Articular chondrocyte of knee joint (primary cell): Measurements from ENCODE around the gene UGT1A3. TPM values are rescaled to one million over a fixed set of nuclear protein-coding genes. Genes with fewer than 3 reads are reported as not detected.

Source experiments
- total RNA-seq: library from RNA; depleted of rRNA; stranded (reverse); fragments of >200 nt; gene quantifications from 2 replicates; pipeline ENCODE4 v1.2.3, GENCODE V29; 2012

Gene UGT1A3
- not detected in 2 replicates for total RNA-seq

DNA sequence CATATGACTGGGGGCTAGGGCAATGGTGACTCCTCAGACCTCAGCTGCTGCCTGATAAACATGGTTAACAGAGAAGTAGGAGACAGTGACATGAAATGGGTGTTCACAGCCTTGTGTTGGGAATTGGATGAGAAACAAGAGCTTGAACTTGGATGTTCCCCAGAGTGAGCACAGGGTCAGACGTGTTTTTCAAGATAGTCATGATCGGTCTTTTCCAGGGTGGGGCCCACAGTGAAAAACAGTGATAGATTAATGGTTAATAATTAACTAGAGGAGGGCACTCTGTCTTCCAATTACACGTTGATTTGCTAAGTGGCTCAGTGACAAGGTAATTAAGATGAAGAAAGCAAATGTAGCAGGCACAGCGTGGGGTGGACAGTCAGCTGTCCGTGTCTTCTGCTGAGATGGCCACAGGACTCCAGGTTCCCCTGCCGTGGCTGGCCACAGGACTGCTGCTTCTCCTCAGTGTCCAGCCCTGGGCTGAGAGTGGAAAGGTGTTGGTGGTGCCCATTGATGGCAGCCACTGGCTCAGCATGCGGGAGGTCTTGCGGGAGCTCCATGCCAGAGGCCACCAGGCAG lies at the start of gene UGT1A3:
Gene UGT1A3, plus strand, starts transcription at position 320 of the 579 bp plus-strand sequence. Its CDS starts 85 bp downstream, at position 405.

DNA sequence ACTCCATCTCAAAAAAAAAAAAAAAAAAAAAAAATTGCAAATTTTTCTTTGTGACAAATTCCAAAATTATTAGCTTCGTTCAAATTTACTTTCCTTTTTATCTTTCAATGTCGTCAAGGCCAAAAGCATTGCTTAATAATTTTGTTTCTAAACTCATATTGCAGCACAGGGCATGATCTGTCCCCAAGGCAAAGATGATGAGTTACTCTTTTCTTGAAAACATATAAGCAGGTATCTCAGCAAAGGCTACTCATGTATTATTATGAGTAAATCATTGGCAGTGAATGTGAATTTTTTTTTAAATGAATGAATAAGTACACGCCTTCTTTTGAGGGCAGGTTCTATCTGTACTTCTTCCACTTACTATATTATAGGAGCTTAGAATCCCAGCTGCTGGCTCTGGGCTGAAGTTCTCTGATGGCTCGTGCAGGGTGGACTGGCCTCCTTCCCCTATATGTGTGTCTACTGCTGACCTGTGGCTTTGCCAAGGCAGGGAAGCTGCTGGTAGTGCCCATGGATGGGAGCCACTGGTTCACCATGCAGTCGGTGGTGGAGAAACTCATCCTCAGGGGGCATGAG lies 47.2 kb upstream of the UGT1A3 start, which contains the start of gene UGT1A7:
Gene UGT1A7, plus strand, starts transcription at position 381 of the 579 bp plus-strand sequence. Its CDS starts 37 bp downstream, at position 418.

DNA sequence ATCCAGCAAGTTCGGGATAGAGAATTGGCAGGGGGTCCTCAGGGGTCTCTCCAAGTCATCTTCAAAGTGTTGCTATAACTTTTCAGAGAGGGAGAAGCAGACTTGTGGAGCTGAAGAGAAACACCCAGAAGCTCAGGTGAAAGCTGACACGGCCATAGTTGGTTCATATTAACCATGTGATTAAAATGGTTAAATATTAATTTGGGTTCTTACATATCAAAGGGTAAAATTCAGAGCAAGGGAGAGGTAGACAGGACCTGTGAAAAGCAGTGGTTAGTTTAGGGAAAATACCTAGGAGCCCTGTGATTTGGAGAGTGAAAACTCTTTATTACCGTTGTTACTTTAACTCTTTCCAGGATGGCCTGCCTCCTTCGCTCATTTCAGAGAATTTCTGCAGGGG lies 36.2 kb upstream of the UGT1A3 start, which contains the start of gene UGT1A6:
Gene UGT1A6, plus strand, starts transcription at position 243 of the 400 bp plus-strand sequence. Its CDS starts 115 bp downstream, at position 358.

DNA sequence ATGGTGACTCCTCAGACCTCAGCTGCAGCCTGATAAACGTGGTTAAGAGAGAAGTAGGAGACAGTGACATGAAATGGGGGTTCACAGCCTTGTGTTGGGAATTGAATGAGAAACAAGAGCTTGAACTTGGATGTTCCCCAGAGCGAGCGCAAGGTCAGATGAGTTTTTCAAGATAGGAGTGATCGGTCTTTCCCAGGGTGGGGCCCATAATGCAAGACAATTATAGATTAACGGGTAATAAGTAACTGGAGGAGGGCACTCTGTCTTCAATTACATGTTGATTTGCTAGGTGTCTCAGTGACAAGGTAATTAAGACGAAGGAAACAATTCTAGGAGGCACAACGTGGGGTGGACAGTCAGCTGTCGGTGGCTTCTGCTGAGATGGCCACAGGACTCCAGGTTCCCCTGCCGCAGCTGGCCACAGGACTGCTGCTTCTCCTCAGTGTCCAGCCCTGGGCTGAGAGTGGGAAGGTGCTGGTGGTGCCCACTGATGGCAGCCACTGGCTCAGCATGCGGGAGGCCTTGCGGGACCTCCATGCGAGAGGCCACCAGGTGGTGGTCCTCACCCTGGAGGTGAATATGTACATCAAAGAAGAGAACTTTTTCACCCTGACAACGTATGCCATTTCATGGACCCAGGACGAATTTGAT lies 16.1 kb upstream of the UGT1A3 start, which contains the start of gene UGT1A5:
Gene UGT1A5, plus strand, starts transcription at position 297 of the 651 bp plus-strand sequence. Its CDS starts 85 bp downstream, at position 382.

DNA sequence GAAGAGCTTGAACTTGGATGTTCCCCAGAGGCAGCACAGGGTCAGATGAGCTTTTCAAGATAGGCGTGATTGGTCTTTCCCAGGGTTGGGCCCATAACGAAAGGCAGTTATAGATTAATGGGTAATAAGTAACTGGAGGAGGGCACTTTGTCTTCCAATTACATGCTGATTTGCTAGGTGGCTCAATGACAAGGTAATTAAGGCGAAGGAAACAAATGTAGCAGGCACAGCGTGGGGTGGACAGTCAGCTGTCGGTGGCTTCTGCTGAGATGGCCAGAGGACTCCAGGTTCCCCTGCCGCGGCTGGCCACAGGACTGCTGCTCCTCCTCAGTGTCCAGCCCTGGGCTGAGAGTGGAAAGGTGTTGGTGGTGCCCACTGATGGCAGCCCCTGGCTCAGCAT lies 10.3 kb upstream of the UGT1A3 start, which contains the start of gene UGT1A4:
Gene UGT1A4, plus strand, starts transcription at position 185 of the 400 bp plus-strand sequence. Its CDS starts 85 bp downstream, at position 270.

DNA sequence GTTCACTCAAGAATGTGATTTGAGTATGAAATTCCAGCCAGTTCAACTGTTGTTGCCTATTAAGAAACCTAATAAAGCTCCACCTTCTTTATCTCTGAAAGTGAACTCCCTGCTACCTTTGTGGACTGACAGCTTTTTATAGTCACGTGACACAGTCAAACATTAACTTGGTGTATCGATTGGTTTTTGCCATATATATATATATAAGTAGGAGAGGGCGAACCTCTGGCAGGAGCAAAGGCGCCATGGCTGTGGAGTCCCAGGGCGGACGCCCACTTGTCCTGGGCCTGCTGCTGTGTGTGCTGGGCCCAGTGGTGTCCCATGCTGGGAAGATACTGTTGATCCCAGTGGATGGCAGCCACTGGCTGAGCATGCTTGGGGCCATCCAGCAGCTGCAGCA lies 31.2 kb downstream of the UGT1A3 start, which contains the start of gene UGT1A1:
Gene UGT1A1, plus strand, starts transcription at position 228 of the 400 bp plus-strand sequence. Its CDS starts 18 bp downstream, at position 246.

DNA sequence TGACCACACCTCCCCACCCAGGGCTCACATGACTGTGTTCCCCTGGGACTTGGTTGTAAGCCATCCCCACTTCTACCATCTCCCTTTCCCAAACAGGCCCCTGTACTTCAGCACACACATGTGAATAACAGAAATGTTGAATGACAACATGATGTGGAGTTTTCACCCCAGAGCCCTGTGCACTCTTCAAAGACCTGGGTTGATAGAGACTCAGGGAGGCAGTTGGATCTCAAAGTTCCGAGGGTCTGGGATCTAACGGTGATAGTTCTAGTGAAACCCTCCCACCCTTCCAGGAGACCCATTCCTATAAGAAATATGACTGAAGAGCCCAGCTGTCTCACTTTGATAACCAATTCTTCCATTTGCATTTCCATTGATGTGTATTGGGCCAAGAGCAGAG lies 49.2 kb downstream of the UGT1A3 start, which contains the start of gene MROH2A:
Gene MROH2A, plus strand, starts transcription at position 301 of the 400 bp plus-strand sequence. CDS start 1,029 bp downstream, outside the sequence.

Other genes with a start within 250 kb of the UGT1A3 start
- gene USP40, start 162.3 kb upstream of the UGT1A3 start, total RNA-seq = 46.6 and 48.2 TPM in 2 replicates
- not detected in 2 replicates for gene UGT1A8, start 111.4 kb upstream of the UGT1A3 start, total RNA-seq
- not detected in 2 replicates for gene UGT1A10, start 92.6 kb upstream of the UGT1A3 start, total RNA-seq
- not detected in 2 replicates for gene UGT1A9, start 57.1 kb upstream of the UGT1A3 start, total RNA-seq
- not detected in 2 replicates for gene UGT1A7, start 47.1 kb upstream of the UGT1A3 start, total RNA-seq
- not detected in 2 replicates for gene UGT1A6, start 36.2 kb upstream of the UGT1A3 start, total RNA-seq
- not detected in 2 replicates for gene UGT1A5, start 16.1 kb upstream of the UGT1A3 start, total RNA-seq
- not detected in 2 replicates for gene UGT1A4, start 10.3 kb upstream of the UGT1A3 start, total RNA-seq
- gene UGT1A1, start 31.2 kb downstream of the UGT1A3 start, total RNA-seq = not detected in 2 replicates
- not detected in 2 replicates for gene MROH2A, start 49.3 kb downstream of the UGT1A3 start, total RNA-seq
- 9.7 and 18.8 TPM in 2 replicates for gene HJURP, start 125.5 kb downstream of the UGT1A3 start, total RNA-seq
- 0.76 TPM in 1 of 2 replicates, not detected in the other for gene TRPM8, start 188.3 kb downstream of the UGT1A3 start, total RNA-seq